ENCODE results near the gene ABCC4.
A peak's percentile ranks its signal among the peaks of the same experiment; 100 is the strongest.

ABCC4 gene

DNA sequence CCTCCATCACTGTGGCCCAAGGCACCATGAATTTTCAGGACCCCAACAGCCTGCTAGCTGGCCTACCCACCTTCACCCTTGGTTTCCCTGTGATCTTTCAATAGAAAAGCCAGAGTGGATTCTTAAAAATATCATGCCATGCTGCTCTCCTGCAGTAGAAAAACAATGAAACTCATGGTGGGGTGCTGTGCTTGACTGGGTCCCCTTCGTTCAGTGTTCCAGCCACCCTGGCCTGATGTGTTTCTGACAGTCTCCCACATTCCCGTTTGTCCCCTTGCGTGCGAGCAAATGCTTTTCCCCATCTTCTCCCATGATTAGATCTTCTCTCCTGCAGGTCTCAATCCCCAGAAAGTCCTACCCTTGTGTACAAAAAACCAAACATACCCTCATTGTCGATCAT lies 43.2 kb downstream of the ABCC4 start:
- no peak for DNase-seq

DNA sequence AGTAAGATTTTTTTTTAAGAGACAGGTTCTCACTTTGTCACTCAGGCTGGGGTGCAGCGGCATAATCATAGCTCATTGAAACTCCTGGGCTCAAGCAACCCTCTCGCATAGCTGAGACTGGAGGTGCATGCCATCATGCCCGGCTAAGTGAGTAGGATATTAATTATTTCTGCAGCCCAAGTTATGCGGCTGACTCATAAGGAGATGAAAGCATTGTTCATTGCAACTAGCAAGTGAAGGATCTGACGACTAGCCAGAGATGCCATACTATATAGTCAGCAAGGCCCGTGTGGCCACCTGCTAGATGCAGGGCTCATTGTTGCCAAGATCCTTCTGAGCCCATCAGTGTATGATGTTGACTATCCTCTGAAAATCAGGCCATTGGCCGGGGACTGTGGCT lies 45.2 kb downstream of the ABCC4 start:
- no peak for DNase-seq

DNA sequence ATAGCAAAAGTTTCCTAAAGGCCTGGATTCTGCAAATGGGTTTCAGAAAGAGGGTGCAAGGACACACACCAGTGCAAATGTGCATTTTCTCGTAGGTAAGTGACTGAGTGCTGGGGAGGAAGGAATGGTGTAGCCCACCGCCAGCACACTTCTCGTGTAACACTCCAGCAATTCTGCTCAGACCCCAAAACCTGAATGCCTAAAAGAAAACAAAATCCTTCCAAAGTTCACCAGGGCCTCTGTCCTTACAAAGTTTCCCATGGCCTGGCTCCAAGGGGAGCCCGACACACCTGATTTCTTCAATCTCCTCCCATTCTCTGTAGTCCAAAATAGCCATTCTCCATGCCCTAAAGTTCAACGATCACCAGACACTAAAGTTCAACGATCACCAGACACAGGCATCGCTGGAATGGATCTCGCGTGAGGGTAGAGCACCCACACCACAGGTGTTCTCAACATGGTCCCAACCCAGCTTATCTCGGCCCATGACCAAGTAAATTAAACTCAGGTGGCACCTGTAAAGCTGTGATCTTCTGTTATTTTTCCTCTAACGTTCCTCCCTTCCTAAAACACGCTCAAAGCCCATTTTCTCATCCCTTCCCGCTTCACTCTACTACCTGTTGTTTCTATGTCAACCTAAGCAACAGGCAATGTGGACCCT lies 46.0 kb downstream of the ABCC4 start:
- no peak for DNase-seq

DNA sequence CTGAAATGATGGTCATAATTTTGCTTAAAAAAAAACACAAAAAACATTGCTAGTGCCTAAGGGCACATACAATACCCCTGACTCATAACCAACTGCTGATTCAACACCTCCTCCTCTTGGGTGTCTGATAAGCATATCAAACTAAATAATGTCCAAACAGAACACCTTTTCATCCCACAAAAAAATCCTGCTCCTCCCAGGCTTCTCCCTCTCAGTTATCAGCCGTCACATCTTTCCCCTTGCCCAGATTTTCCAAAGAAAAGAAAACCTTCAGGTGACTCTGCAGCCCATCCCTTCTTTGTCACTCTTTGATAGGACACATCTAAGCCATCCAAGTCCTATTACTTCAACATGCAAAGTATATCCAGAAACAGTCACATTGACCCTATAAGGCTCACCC lies 46.9 kb downstream of the ABCC4 start:
- DNase-seq = no peak

DNA sequence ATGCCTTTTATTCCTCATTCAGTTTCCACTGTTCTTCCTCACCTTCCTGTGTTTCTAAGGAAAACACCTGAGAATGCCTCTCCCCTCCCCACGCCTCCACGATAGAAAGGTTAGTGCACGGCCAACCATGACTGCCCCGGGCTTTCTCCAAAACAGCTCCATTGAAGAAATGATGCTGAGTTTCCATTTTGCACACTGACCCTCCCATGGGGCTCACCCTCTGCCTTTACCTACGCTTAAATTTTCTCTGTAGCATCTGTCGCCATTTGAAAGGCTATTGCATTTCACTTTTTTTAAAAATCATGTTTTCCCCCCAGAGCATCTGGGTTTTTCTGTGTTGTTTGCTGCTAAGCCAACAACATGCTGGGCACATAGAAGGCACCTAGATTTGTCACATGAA lies 48.2 kb downstream of the ABCC4 start:
- no peak for DNase-seq

DNA sequence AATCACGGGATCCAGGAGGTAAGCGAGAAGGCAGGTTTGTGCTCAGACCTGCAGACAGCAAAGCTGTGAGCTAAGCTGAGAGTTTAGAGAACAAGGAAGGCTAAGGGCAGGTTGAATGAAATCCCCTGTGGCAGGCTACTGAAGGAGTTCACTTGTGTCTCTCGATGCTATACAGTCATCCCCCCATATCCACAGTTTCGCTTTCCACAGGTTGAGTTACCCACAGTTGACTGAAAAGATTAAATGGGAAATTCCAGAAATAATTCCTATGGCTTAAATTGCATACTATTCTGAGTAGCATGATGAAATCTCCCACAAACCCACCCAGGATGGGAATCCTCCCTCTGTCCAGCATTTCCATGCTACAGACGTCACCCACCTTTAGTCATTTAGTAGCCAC lies 49.6 kb downstream of the ABCC4 start:
- DNase-seq = peak; percentile 15

DNA sequence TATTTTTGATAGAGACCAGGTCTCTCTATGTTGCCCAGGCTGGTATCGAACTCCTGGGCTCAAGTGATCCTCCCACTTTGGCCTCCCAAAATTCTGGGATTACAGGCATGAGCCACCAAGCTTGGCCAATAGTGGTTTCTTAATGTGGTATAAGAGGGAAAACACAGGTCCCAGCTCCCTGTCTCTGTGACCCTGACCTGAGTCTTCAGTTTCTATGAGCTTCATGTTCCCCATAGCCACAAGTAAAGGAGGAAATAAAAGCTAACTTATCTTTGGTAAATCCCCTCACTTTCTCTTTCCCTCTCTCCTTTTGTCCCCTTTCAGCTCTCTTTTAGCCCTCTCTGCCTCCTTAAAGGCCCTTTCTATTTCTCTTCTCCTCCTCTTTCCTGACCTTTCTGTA lies 50.3 kb downstream of the ABCC4 start:
- DNase-seq = peak; percentile 52

DNA sequence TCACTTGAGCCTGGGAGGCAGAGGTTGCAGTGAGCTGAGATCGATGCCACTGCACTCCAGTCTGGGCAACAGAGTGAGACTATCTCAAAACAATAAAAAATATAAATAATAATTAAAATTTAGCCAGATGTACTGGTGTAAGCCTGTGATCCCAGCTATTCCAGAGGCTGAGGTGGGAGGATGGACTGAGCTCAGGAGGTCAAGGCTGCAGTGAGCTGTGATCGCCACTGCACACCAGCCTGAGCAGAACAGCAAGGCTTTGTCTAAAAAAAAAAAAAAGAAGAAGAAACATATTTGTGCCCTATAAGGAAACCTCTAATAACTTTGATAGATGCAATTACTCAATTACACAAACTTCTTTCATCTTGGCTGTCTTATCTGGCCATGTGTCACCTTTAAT lies 52.3 kb downstream of the ABCC4 start:
- DNase-seq = no peak

DNA sequence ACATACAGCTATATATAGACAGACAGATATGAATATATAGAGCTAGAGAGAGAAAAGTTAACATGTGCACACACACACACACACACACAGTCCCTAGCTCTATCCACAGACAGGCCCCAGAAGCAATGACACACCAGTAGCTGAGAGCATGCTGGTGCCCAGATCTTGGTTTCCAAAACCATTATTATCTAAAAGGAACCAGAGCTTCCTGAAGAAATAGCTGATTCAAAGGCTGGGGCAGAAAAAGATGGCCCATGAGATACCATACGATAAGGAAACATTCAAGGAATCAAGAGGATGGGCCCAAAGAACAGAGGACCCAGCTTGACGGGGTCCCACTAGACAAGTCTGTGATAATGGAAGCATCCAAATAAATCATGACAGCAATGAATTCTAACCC lies 53.4 kb downstream of the ABCC4 start:
- no peak for DNase-seq

DNA sequence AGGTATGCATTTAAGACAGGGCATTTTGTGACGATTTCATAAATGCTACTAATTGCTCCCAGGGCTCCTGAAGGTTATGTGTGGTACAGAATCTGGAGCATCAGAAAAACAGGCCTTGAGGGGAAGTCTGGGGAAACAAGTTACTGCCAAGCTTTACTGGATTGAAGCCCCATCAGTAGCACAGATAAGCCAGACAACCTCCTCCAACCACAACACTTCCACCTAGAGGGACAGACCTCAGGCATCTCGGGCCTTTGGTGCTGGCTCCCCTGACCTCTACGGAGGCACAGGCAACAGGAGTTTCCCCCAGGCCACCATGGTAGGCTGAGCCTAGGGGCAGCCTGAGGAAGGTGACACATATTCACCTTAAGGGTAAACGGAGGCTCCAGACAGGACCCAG lies 54.1 kb downstream of the ABCC4 start:
- DNase-seq = no peak

DNA sequence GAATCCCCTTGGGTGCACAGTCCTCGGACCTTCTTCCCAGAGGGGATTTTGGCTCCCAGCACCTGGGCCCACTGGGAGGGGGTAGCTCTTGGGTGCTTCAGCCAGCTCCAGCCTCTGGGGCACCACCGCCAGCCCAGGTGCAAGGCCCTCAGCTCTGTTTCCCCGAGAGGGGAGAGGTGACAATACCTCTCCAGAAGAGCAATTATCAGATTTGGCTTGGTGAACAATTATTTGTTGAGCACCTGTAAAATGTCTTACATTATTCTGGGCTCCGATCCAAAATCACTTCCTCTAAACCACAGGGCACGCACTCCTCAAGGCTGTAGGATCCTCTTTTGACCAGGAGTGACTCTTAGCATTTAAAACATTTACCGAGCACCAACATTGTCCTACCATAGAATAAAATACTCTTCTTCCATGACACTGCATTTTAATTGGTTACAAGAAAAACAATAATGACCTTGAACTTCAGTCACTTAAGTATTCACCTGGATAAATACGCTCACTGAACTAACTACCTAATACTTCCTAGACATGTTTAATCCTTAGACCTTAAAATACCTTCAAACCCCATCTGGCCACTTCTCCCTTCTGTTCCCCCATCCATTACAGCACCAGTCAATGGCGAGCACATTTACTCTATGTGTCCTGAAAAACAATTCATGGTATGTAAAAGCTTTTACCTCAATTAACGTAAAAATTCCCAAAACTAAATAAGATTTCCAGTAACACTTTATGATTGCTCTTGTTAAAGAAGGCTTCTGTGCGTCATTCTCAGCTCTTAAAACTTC lies 54.8 kb downstream of the ABCC4 start:
- DNase-seq = peak; percentile 9

DNA sequence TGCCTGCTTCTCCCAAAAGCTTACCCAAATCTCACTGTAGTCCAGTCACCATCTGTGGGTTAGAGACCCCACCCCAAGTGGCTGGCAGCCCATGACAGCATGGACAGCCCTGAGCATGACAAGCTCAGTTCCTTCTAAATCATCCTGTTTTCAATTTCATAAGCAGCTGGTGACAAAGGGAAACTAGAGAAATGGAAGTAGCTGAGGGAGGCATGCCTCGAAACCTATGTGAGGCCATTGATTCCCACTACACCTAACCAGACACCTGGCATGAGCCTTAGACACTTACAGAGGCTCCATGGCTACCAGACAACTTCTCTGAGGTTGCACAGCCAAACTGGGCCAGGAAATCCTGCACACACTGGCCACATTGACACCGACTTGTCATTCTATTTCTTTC lies 56.2 kb downstream of the ABCC4 start:
- peak; percentile 75 for DNase-seq

DNA sequence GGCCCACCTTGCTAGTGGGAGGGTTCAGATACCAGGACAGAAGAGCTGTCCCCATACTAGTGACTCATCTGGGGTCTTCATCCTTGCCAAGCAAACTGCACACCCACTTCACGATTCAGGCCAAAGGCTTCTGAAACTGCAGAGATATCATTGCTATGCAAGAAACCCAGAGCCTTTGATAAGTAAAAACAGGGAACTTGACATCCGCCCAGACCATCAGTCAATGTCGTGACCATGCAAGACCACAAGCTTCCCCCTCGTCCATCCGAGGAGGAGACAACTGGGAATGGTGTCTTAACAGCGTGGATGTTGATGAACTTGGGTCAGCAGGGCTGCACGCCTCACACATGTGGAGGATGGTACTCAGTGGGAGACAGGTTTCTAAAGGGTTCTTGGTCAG lies 58.0 kb downstream of the ABCC4 start:
- peak; percentile 14 for DNase-seq

DNA sequence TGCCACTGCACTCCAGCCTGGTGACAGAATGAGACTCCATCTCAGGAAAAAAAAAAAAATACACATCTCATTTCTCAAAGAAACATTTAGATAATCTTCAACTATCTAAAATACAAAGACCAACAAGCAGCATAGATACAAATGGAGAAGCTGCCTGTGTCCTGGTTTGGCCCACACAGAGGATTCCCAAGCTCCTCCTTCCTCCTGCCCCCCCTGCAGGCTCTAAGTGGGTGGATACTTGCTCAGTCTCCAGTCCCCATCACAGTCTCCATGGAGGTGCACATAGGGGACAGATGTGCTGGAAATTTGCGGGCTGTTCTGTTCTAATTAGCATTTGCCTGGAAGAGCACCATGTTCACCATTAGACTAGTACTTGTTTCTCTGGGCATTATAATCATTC lies 59.9 kb downstream of the ABCC4 start:
- no peak for DNase-seq

DNA sequence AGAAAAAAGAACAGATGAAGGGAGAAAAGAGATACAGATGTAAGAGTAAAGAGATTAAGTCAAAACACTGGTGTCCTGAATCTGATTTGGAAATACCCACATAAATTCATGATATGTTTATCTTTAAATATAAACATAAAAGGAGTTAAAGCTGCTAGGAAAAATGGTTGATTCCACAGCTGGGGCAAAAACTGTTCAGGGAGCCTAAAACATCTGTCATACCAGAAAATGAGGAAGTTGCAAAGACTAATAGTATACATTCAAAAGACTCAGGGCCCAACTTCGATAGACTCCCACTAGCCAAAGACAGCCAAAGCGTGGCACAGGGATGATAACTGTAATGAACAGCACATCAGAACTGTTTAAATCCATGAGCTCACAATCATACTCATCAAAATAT lies 62.0 kb downstream of the ABCC4 start:
- peak; percentile 37 for DNase-seq

DNA sequence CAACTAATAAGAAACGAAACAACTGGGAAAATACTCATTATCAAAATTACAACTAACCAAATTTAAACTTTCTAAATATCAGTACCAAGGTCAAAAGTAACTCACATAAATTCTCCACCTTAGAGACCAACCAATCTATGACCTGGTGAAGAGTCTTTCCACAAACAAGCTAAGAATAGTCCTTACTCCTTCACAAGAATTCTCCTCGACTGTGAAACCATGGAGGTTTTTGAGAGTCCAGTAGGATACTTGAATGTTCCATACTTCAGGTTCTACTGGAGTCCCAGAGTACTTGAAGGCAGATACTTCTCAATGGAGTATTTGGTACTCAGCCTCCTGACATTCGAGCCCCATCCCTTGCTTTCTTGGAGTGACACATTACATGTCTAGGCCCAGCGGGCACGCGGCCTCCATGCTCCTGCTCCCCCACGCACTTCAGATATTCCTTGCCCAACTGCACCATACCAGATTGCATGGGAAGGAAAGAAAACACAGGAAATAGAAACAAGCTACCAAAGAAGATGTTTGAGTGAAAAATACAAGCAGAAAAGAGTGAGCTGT lies 63.9 kb downstream of the ABCC4 start:
- DNase-seq = no peak

DNA sequence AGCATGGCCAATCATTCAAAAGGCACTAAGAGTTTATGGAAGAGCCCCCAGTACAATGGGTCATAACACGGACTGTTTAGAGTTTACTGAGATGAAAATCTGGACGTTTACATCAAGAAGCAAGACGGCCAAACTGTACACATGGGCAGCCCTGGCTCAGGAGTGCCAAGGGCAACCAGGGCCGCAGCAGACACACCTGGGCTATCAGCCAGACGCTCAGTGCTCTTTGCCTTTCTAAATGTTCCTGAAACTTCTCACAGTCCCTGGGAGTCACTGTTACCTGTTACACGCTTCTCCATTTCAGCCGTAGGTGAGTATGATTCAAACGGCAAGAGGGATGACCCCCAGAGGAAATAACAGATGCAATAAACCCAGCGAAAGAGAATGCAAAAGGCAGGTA lies 64.5 kb downstream of the ABCC4 start:
- no peak for DNase-seq

DNA sequence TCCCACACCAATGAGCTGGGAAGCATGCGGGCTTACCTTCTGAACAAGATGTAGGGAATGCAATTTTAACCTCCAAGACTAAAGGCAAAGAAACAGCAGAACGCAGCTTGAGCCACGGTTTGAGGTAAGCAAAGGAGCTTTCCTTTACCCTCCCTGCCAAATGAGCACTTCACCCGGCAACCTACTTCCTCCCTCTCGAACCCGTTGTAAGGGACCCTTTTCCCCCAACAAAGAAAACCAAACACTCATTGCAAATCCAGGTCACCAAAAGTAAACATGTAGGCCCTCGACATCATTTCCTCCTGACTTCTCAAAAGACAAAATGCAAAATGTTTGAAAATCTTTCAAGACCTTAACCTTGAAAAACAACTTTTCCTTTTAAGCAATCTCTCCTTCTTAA lies 65.3 kb downstream of the ABCC4 start:
- DNase-seq = no peak

DNA sequence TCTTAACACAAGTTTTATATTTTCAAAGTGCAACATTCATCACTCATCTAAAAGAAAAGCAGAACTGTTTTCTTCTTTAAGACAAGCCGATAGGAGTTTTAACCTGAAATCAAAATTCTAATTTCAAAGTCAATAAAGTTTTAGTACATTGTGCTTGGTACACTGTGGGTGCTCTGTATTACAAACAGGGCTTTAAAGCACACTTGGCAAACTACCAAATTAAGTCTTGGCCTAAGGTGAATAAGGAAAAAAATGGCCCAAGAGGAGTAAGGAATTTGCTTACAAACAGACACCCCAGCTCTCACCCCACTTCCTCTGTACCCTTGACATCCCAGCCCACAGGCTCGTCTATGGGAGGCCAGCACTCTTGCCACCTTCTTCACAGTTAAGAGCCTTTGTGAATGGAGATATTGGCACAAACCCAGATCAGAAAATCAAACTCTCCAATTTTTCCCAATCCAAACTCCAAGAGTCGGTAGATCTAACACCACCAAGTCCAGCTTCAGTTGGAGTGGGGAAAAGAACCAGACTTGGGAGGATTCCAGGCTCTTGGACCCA lies 66.0 kb downstream of the ABCC4 start:
- DNase-seq = no peak

DNA sequence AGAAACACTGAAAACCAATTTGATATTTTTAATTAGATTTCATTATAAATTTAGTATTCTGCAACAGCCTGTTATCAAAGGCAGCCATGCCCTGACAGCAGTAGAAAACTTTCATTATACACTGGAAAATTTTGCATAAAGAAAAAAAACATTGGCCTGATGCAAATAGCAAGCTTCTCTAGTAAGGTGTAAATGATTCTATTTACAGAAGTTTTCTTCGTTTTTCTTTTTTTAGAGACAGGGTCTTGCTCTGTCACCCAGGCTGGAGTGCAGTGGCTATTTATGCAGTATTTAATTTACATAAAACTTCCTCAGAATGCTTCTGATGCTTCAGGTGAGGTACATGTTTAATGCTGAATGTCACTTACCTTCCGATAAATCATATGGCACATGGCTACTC lies 67.0 kb downstream of the ABCC4 start:
- no peak for DNase-seq

DNA sequence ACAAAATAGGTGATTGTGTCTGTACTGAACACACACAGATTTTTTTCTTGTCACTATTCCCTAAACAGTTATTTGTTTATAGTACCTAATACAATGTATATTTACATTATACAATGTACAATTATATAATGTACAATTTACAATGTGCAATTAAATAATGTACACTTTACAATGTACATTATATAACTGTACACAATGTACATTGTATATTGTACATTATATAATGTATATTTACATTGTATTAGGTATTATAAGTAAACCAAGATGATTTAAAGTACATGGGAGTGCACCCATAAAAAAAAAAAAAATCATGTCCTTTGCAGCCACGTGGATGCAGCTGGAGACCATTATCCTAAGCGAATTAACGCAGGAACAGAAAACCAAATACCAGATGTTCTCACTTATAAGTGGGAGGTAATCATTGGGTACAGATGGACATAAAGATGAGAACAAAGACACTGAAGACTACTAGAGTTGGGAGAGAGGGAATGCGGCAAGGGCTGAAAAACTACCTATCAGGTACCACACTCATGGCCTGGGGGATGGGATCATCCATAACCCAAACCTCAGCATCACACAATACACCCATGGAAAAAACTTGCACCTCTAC lies 68.1 kb downstream of the ABCC4 start:
- no peak for DNase-seq

DNA sequence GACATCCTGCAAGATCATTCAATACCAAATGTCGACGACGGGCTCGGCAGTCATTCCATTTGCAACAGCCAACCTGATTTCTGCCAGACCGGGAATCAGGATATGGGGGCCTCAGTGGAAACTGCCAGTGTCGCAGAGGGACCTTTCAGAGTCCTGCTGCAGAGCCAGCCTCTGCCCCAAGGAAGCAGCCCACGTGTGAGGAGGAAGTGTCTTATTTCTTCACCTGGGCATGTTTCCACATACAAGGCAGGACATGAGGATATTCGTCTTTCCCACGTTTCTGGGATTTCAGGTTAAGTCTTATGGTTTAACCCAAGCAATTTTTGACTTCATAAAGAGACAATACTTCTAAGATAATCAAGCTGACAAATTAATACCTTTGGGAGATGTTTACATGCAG lies 69.9 kb downstream of the ABCC4 start:
- no peak for DNase-seq

DNA sequence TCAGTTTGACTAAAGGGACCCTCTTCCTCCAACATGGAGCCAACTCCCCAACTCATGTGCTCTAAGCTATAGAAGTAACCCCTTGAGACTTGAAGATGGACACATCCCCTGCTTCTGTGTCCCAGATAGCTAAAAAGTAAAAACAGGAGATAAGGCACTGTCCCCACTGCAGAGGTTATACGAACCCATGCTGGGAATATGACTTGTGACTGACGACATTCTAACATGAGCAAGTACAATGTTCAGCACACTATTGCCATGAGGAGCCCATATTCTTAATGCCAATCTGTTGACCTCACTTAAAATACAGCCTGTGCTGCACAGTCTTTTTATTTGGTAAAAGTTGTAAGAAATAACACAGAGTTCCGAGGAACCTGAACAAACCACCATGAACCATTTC lies 71.4 kb downstream of the ABCC4 start:
- no peak for DNase-seq

DNA sequence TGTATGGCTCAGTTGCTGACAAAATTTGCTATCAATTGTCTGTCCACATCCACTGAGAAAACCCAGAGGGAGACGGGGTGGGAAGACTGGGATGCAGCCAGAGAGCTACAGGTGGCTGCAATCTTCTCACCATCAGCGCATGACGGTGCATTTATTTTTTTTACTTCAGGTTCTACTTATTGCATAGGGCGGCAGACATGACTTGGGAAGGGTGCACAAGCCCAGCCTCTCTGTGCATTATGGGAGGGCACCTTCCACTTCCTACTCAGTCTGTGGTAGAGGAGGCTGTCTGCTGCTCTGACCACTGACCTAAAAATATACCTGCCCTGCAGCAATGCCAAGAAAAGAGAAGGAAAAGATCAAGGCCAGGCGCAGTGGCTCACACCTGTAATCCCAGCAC lies 73.1 kb downstream of the ABCC4 start:
- DNase-seq = no peak
